SK-MEL-5 (cell line): ENCODE results near the gene QPCTL. TPM values are rescaled to one million over a fixed set of nuclear protein-coding genes. Genes with fewer than 3 reads are reported as not detected.
"Not testable (repeated sequence)": the region's sequence is repeated elsewhere in the genome, so short reads cannot be mapped to it uniquely, and the experiment has no call there.

ENCODE experiments used
- DNase-seq: peaks from one replicate; pipeline ENCODE4 v3.0.0-alpha.2; 2016; ENCODE audit warnings: low read depth, low spot score
- in situ Hi-C: cut with HindIII; loops from 2 replicates; pipeline ENCODE4 v1.10.0; 2016; ENCODE audit warnings: low sequenced_read_pairs, high pct_unique_total_duplicates, low pct_unique_long_range_greater_than_20kb
- total RNA-seq: library from RNA; depleted of rRNA; stranded (reverse); fragments of >200 nt; shearing (Covaris generic); gene quantifications from 2 replicates; pipeline ENCODE4 v1.2.3, GENCODE V29; 2014

Gene QPCTL
- total RNA-seq, 1 experiment from 2014 or later = 10.0 TPM

GRCh38 chr19:45668342-45668871 is 24.1 kb upstream of the QPCTL start:
- DNase-seq = no peak
- in situ Hi-C loops = no loop called here

GRCh38 chr19:45670670-45671453 is 21.6 kb upstream of the QPCTL start:
- in situ Hi-C loops = no loop called here
- peak; percentile 51 for DNase-seq

GRCh38 chr19:45674946-45675345 is 17.5 kb upstream of the QPCTL start:
- in situ Hi-C loops = no loop called here

GRCh38 chr19:45676851-45677263 is 15.6 kb upstream of the QPCTL start:
- in situ Hi-C loops = no loop called here
- no peak for DNase-seq

More at GRCh38 chr19:45674946-45675345, 17.5 kb upstream of the QPCTL start:
- DNase-seq = no peak

- no peak for DNase-seq
- in situ Hi-C loops = no loop called here
These were observed 14.9 kb upstream of the QPCTL start for GRCh38 chr19:45677351-45678230.

- peak; percentile 80 for DNase-seq
- in situ Hi-C loops = no loop called here
These were observed 11.0 kb upstream of the QPCTL start for GRCh38 chr19:45681391-45682015.

GRCh38 chr19:45682117-45682516 is 10.3 kb upstream of the QPCTL start:
- in situ Hi-C loops = no loop called here
- no peak for DNase-seq

GRCh38 chr19:45682908-45683307 is 9.6 kb upstream of the QPCTL start:
- DNase-seq = no peak
- in situ Hi-C loops = no loop called here

GRCh38 chr19:45685045-45685444 is 7.4 kb upstream of the QPCTL start:
- in situ Hi-C loops, DNase-seq: not testable (repeated sequence)

GRCh38 chr19:45687599-45687998 is 4.9 kb upstream of the QPCTL start:
- in situ Hi-C loops = no loop called here
- DNase-seq = no peak

GRCh38 chr19:45691516-45692186 is 815 bp upstream of the QPCTL start, which contains the start of gene SNRPD2:
Gene SNRPD2 (minus strand): TSS chr19:45691953. CDS start chr19:45691888, 65 bp downstream.
- peak; percentile 97 for DNase-seq
- in situ Hi-C loops = no loop called here

- in situ Hi-C loops = no loop called here
These were observed 781 bp downstream of the QPCTL start for GRCh38 chr19:45693106-45693788.

GRCh38 chr19:45701676-45702075 is 9.2 kb downstream of the QPCTL start:
- in situ Hi-C loops = no loop called here
- DNase-seq = no peak

More at GRCh38 chr19:45693106-45693788, 781 bp downstream of the QPCTL start:
- peak; percentile 77 for DNase-seq

GRCh38 chr19:45705115-45705514 is 12.6 kb downstream of the QPCTL start:
- no peak for DNase-seq
- in situ Hi-C loops = no loop called here

GRCh38 chr19:45705710-45706415 is 13.4 kb downstream of the QPCTL start:
- no peak for DNase-seq
- in situ Hi-C loops = no loop called here
